Small intestine (tissue), 7 donors: Measurements from ENCODE around the gene ERC1. TPM values are rescaled to one million over a fixed set of nuclear protein-coding genes. Genes with fewer than 3 reads are reported as not detected.

Source experiments
- DNase-seq, 2 donors: peaks; one replicate each; pipeline versions ENCODE4 v3.0.0 to v3.0.0-alpha.2; 2013
- FAIRE-seq: peaks from 2 replicates; lab custom pipeline; 2012; peaks lifted over from hg19 to GRCh38; lab: Jason Lieb, UNC
- H3K27ac ChIP-seq, 3 donors: one replicate each; pipeline ENCODE4 v1.5.1; 2013; ENCODE audit warnings: low read length in 2 of 3, mild to moderate bottlenecking in 2 of 3, control low read depth in 1 of 3, inconsistent platforms in 1 of 3, low read depth in 1 of 3, moderate library complexity in 1 of 3
- H3K27me3 ChIP-seq, 3 donors: one replicate each; pipeline ENCODE4 v1.6.1; 2013; ENCODE audit warnings: low read length in 3 of 3, inconsistent platforms in 1 of 3; ENCODE audit not compliant: control insufficient read depth in 3 of 3, insufficient read depth in 3 of 3
- H3K36me3 ChIP-seq, 3 donors: one replicate each; pipeline ENCODE4 v1.6.1; 2013; ENCODE audit warnings: low read length in 3 of 3, inconsistent platforms in 1 of 3, low read depth in 1 of 3, mild to moderate bottlenecking in 1 of 3, moderate library complexity in 1 of 3; ENCODE audit not compliant: control insufficient read depth in 3 of 3, insufficient read depth in 2 of 3
- H3K4me1 ChIP-seq, 3 donors: one replicate each; pipeline ENCODE4 v1.6.1; 2013; ENCODE audit warnings: low read length in 2 of 3, inconsistent platforms in 1 of 3, low read depth in 1 of 3, mild to moderate bottlenecking in 1 of 3, moderate library complexity in 1 of 3; ENCODE audit not compliant: control insufficient read depth in 3 of 3, insufficient read depth in 2 of 3
- H3K4me3 ChIP-seq, 3 donors: one replicate each; pipeline ENCODE4 v1.5.1; 2013; ENCODE audit warnings: low read length in 3 of 3, control low read depth in 1 of 3, inconsistent platforms in 1 of 3, low read depth in 1 of 3, mild to moderate bottlenecking in 1 of 3, moderate library complexity in 1 of 3
- H3K9me3 ChIP-seq, 2 donors: one replicate each; pipeline ENCODE4 v1.6.1; 2013; ENCODE audit warnings: low read depth in 1 of 2, low read length in 1 of 2; ENCODE audit not compliant: control insufficient read depth in 2 of 2, insufficient read depth in 1 of 2
- WGBS, 3 donors: extraction: QIAGEN DNeasy Blood & Tissue Kit; methylation state at CpG; one replicate each; pipeline ENCODE4 v1.1.7; 2013; 5-methylcytosine and 5-hydroxymethylcytosine counted together
- polyA plus RNA-seq, 4 donors: library from polyadenylated mRNA; stranded (reverse) in 3 of 4; unstranded in 1 of 4; fragments of 200-250 nt in 3 of 4; fragments of 120-200 nt in 1 of 4; gene quantifications; one replicate each; pipeline versions ENCODE4 v1.2.1 to v1.2.3, GENCODE V29; 2013
- donor health status: healthy with polysubstance abuse.
- donor health status: control.
- donor health status: control.
- donor health status: Bipolar disorder and iron deficiency.
- donor health status: healthy.

Gene ERC1
- polyA plus RNA-seq, 4 donors: 1.8 to 16.7 (median 6.1) TPM

DNA sequence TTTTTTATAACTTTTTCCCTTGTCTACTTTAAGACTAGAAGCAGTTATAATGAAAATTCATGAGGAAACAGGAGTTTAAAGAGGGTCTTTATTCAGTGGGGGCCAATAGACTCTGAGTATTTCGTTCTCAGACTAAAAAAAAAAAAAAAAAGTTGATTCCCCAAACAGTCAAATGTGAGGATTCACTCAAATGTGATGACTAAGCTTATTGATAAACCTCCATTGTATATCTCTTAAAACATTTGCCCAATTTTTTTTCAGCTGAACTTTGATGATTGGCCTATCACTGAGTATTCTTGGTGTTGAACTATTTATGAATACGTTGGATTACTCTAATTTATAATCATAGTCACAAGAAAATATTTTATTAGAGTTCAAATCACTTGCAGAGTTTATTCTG lies 265.3 kb downstream of the ERC1 start:
- 91 to 98% (median 92%) methylated on average over 2 of the region's 2 CpGs for WGBS, 3 donors
- no peak overlapping the region for H3K4me3 ChIP-seq
- no peaks in the 10 kb centered on the region for H3K4me1 ChIP-seq
- FAIRE-seq: no peak
- no peaks in the 10 kb centered on the region for H3K27me3 ChIP-seq
- peaks cover 0 to 3% (median 0%) of the 10 kb centered on the region in 3 donors for H3K36me3 ChIP-seq
- no peaks in the 10 kb centered on the region for H3K9me3 ChIP-seq
- no peak overlapping the region for H3K27ac ChIP-seq
- DNase-seq: no peak

DNA sequence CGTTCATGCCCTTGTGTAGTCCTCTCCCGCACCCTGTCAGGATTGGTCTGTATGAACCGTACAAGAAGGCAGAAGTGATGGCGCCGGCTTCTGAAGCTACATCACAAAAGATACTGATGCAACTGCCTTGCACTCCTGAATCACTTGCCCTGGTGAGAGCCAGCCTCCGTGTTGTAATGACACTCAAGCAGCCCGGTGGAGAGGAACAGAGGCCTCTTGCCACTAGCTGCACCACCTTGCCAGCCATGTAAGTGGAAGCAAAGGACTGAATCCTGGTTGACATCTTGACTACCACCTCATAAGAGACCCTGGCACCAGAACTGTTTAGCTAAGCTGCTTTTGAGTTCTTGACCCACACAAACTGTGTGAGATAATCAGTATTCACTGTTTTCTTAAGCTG lies 266.0 kb downstream of the ERC1 start:
- Histone ChIP-seq H3K4me1 (no peaks in the 10 kb centered on the region), H3K36me3 (peaks cover 0 to 5% (median 0%) of the 10 kb centered on the region in 3 donors), H3K9me3 (no peaks in the 10 kb centered on the region), H3K4me3 (no peak overlapping the region), H3K27me3 (no peaks in the 10 kb centered on the region), H3K27ac (no peak overlapping the region)
- DNase-seq (no peak), FAIRE-seq (no peak)
- WGBS, 3 donors: 94 to 96% (median 95%) methylated on average over 7 of the region's 7 CpGs

DNA sequence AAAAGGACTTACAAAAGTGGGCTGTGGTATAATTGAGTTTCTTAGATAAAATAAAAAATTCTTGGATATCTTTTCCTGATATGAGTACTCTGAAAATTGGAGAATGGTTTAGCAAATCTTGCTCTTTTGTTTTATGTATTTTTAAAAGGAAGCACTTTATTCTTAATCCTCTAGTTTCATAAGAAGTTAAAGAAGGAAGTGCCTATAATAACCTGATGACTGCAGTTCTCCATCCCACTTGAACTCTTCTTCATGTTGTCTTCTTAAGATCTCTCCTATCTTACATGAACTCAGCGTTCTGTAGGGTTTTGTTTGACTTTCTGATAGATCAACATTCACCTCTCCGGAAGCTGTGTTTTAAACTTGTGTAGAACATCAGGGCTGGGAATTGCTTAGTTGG lies 271.0 kb downstream of the ERC1 start:
- 62 to 85% (median 80%) methylated on average over 2 of the region's 2 CpGs for WGBS, 3 donors
- H3K4me3 ChIP-seq: no peak overlapping the region
- no peaks in the 10 kb centered on the region for H3K4me1 ChIP-seq
- H3K27me3 ChIP-seq: no peaks in the 10 kb centered on the region
- peaks cover 2 to 4% (median 3%) of the 10 kb centered on the region in 3 donors for H3K36me3 ChIP-seq
- DNase-seq (no peak), FAIRE-seq (no peak)
- H3K9me3 ChIP-seq: no peaks in the 10 kb centered on the region
- no peak overlapping the region for H3K27ac ChIP-seq

DNA sequence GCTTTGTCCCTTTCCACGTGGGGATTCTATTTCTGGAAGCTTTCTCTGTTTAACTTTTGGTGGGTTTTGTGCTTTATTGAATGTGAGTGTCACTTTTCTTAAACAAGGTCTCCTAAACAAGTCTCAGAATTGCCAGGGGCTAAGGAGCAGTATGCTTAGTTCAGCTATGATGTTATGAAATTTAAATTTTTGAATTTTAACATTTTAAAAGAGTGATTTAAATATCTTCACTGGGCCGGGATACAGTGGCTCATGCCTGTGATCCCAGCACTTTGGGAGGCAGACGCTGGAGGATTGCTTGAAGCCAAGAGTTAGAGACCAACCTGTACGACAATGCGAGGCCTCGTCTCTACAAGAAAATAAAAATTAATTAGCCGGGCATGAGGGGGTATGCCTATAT lies 276.2 kb downstream of the ERC1 start:
- Histone ChIP-seq H3K4me1 (no peaks in the 10 kb centered on the region), H3K36me3 (peaks cover 2 to 6% (median 4%) of the 10 kb centered on the region in 3 donors), H3K9me3 (no peaks in the 10 kb centered on the region), H3K4me3 (no peak overlapping the region), H3K27me3 (no peaks in the 10 kb centered on the region), H3K27ac (no peak overlapping the region)
- DNase-seq (no peak), FAIRE-seq (no peak)
- 91 to 94% (median 93%) methylated on average over 7 of the region's 7 CpGs for WGBS, 3 donors

DNA sequence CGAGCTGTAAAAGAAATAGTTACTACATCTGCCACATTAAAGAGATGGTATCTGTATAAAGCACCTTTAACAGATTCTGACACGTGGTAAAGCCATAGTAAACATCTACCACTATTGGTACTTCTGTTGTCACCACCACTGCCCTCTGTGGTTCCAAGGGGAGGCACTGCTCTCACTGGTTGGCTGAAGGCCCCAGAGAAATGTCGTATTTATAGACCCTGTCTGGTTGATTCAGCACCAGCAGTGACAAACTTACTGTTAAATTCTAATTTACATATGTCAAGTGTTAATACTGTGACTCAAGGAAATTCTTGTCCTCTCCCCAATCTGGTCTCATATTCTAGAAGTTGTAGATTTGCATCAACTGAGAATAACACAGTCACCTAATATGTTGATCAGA lies 281.1 kb downstream of the ERC1 start:
- H3K36me3 ChIP-seq: peaks cover 0 to 6% (median 0%) of the 10 kb centered on the region in 3 donors
- H3K9me3 ChIP-seq: no peaks in the 10 kb centered on the region
- WGBS, 3 donors: 79 to 83% (median 81%) methylated on average over 3 of the region's 3 CpGs
- DNase-seq (no peak), FAIRE-seq (no peak)
- no peaks in the 10 kb centered on the region for H3K4me1 ChIP-seq
- no peak overlapping the region for H3K27ac ChIP-seq
- H3K27me3 ChIP-seq: no peaks in the 10 kb centered on the region
- H3K4me3 ChIP-seq: no peak overlapping the region

DNA sequence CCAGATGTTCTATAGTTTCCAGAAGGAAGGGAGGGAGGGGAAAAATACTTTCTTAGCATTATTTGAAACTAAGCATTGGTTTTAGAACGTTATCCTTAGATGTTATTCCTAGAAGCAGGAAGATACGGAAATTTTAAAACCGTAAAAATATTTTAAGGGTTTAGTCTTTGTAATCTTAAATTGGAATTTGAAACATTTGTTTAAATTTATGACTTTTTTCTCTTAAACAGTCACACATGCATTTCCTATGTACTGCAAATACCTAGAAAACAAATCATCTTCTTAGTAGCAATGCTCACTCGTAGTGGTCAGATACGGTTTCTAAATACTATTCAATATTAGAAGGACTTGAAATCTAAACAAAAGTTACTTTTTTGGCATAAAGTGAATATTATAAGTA lies 282.0 kb downstream of the ERC1 start:
- Histone ChIP-seq H3K4me3 (no peak overlapping the region), H3K27ac (no peak overlapping the region), H3K4me1 (no peaks in the 10 kb centered on the region), H3K27me3 (no peaks in the 10 kb centered on the region), H3K36me3 (peaks cover 0 to 3% (median 0%) of the 10 kb centered on the region in 3 donors), H3K9me3 (no peaks in the 10 kb centered on the region)
- FAIRE-seq (no peak), DNase-seq (no peak)
- 87 to 97% (median 87%) methylated on average over 5 of the region's 5 CpGs for WGBS, 3 donors

DNA sequence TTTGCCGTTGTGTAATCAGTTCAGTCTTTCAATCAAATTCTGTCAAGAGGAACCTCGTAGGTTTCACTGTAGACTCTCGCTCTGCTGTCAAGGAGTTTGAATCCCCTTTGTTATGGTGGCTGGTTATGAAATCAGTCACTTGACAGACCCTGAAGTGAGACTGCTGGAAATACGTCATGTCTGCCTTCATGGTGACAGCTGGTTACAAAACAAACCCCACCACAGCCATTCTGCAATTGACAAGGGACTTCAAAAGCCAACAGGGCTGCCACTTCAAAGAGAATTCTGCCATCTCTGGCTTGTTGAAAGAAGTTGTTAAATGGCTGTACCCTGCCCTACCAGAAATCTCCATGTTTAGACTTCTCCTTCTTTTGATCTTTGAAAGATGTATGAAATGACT lies 286.9 kb downstream of the ERC1 start:
- no peak overlapping the region for H3K27ac ChIP-seq
- H3K36me3 ChIP-seq: no peaks in the 10 kb centered on the region
- H3K4me1 ChIP-seq: no peaks in the 10 kb centered on the region
- DNase-seq (no peak), FAIRE-seq (no peak)
- H3K27me3 ChIP-seq: no peaks in the 10 kb centered on the region
- WGBS, 3 donors: 58 to 91% (median 79%) methylated on average over 4 of the region's 4 CpGs
- no peaks in the 10 kb centered on the region for H3K9me3 ChIP-seq
- H3K4me3 ChIP-seq: no peak overlapping the region

DNA sequence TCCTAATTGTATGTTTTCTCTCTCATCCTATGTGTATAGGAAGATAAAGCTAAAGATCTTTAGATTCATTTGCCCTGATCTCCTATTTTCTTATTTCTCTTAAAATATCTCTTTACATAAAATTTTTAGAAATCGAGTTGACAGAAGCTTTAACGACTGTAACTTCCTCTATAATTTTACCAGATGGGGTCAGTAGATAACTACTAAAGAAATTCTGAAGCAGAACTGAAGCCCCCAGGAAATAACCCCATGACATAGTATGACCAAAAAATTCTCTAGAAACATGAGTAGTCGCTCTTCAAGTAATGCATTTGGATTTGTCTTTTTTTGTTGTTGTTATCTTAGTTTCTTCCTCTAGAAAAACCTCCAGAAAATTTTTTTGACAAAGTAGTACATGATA lies 288.0 kb downstream of the ERC1 start:
- H3K36me3 ChIP-seq: no peaks in the 10 kb centered on the region
- no peaks in the 10 kb centered on the region for H3K27me3 ChIP-seq
- no peak for DNase-seq
- H3K27ac ChIP-seq: no peak overlapping the region
- H3K9me3 ChIP-seq: no peaks in the 10 kb centered on the region
- no peak overlapping the region for H3K4me3 ChIP-seq
- WGBS, 3 donors: 57 to 70% (median 69%) methylated on average over 3 of the region's 3 CpGs
- no peak for FAIRE-seq
- H3K4me1 ChIP-seq: no peaks in the 10 kb centered on the region

DNA sequence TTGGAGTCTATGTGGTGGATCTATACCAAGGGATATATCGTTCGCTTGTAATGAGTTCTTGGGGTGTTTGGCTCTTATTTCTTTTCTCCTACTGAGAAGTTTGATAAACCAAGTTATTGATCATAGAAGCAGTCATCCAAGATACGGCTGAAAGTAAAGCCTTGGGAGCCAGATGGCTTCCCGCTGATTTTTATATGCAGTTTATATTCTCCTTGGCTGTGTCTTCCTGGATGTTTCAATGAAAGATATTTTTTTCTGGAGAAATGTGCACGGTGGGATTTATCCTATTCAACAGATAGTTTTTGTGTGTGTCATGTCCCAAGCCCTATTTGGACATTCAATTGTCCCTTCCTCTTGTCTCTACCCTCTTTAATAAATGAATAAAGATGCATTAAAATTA lies 289.0 kb downstream of the ERC1 start:
- no peak overlapping the region for H3K27ac ChIP-seq
- H3K36me3 ChIP-seq: peaks cover 0 to 2% (median 0%) of the 10 kb centered on the region in 3 donors
- DNase-seq (no peak), FAIRE-seq (no peak)
- 92 to 98% (median 97%) methylated on average over 5 of the region's 5 CpGs for WGBS, 3 donors
- no peaks in the 10 kb centered on the region for H3K27me3 ChIP-seq
- no peaks in the 10 kb centered on the region for H3K4me1 ChIP-seq
- H3K4me3 ChIP-seq: no peak overlapping the region
- no peaks in the 10 kb centered on the region for H3K9me3 ChIP-seq
